SK-N-SH (cell line): Measurements from ENCODE around the gene CPZ. TPM values are rescaled to one million over a fixed set of nuclear protein-coding genes. Genes with fewer than 3 reads are reported as not detected.

ENCODE experiments used
- CTCF ChIA-PET: fragments of 300-600, 350-600 bp; formaldehyde crosslinking; extraction: SDS; loops from one replicate; lab custom pipeline; 2021; lab: Yijun Ruan, JAX
- POLR2A ChIA-PET: fragments of 350-600 bp; sonication (Branson Sonifier 250); formaldehyde crosslinking; extraction: SDS; loops from one replicate; lab custom pipeline; 2020; ENCODE audit warnings: antibody characterized with exemption, inconsistent platforms; lab: Yijun Ruan, JAX
- DNase-seq: peaks from one replicate; pipeline ENCODE4 v3.0.0; 2012
- H2AFZ ChIP-seq: fragments of 200-600 bp; sonication (generic); 2 replicates; pipeline ENCODE4 v1.8.1; 2016; ENCODE audit warnings: antibody characterized with exemption, mild to moderate bottlenecking, low read depth
- H3F3A ChIP-seq: fragments of 200-600 bp; sonication (generic); replicated peaks from 2 replicates; pipeline ENCODE3; 2016; ENCODE audit warnings: antibody characterized with exemption, mild to moderate bottlenecking; ENCODE audit not compliant: insufficient read depth
- H3K27ac ChIP-seq, 2 experiments: fragments of 200-500 bp in 1 of 2; fragments of 200-600 bp in 1 of 2; sonication (Bioruptor generic) in 1 of 2; sonication (generic), shearing (Covaris generic) in 1 of 2; 2 replicates each; pipeline versions ENCODE4 v1.5.1 to v1.6.1; 2014 to 2016; ENCODE audit warnings: low read depth in 2 of 2, inconsistent platforms in 1 of 2, low read length in 1 of 2, mild to moderate bottlenecking in 1 of 2, mixed read lengths in 1 of 2
- H3K27me3 ChIP-seq: fragments of 200-600 bp; sonication (generic), shearing (Covaris generic); 2 replicates; pipeline ENCODE4 v1.6.1; 2016; ENCODE audit warnings: mixed run types; ENCODE audit not compliant: insufficient read depth
- H3K36me3 ChIP-seq, 2 experiments: fragments of 200-500 bp in 1 of 2; fragments of 200-600 bp in 1 of 2; sonication (Bioruptor generic) in 1 of 2; sonication (generic) in 1 of 2; replicated peaks in 1 of 2; 2 replicates each; pipeline versions ENCODE3 to v1.5.1; 2014 to 2016; ENCODE audit warnings: low read length in 1 of 2, mild to moderate bottlenecking in 1 of 2; ENCODE audit not compliant: insufficient read depth in 2 of 2, control insufficient read depth in 1 of 2
- H3K4me1 ChIP-seq, 2 experiments: fragments of 200-500 bp in 1 of 2; fragments of 200-600 bp in 1 of 2; sonication (Bioruptor generic) in 1 of 2; sonication (generic), shearing (Covaris generic) in 1 of 2; 2 replicates each; pipeline versions ENCODE4 v1.5.1 to v1.6.1; 2014 to 2016; ENCODE audit warnings: low read depth in 1 of 2, low read length in 1 of 2, mixed run types in 1 of 2; ENCODE audit not compliant: insufficient read depth in 2 of 2, control insufficient read depth in 1 of 2
- H3K4me2 ChIP-seq: fragments of 200-600 bp; sonication (generic), shearing (Covaris generic); 2 replicates; pipeline ENCODE4 v1.6.1; 2017; ENCODE audit warnings: mixed run types
- H3K4me3 ChIP-seq, 2 experiments: fragments of 200-500 bp in 1 of 2; fragments of 200-600 bp in 1 of 2; sonication (Bioruptor generic) in 1 of 2; sonication (generic), shearing (Covaris generic) in 1 of 2; 2 replicates each; pipeline versions ENCODE4 v1.5.1 to v1.8.1; 2014 to 2016; ENCODE audit warnings: low read depth in 2 of 2, inconsistent platforms in 1 of 2, low read length in 1 of 2, mild to moderate bottlenecking in 1 of 2, mixed read lengths in 1 of 2, moderate library complexity in 1 of 2
- H3K79me2 ChIP-seq: fragments of 200-600 bp; sonication (generic); 2 replicates; pipeline ENCODE4 v1.8.1; 2017; ENCODE audit warnings: mild to moderate bottlenecking; ENCODE audit not compliant: insufficient read depth
- H3K9ac ChIP-seq: fragments of 200-600 bp; sonication (generic); 2 replicates; pipeline ENCODE4 v1.6.1; 2017; ENCODE audit warnings: mixed run types
- H3K9me2 ChIP-seq: fragments of 200-600 bp; sonication (generic); 2 replicates; pipeline ENCODE4 v1.6.1; 2017; ENCODE audit warnings: mixed run types
- H3K9me3 ChIP-seq: fragments of 200-600 bp; sonication (generic); 2 replicates; pipeline ENCODE4 v1.6.1; 2017; ENCODE audit warnings: mixed run types, mild to moderate bottlenecking, moderate library complexity
- H4K20me1 ChIP-seq: fragments of 200-600 bp; sonication (generic); 2 replicates; pipeline ENCODE4 v1.6.1; 2017; ENCODE audit warnings: mild to moderate bottlenecking, mixed run types; ENCODE audit not compliant: insufficient read depth
- EZH2phosphoT487 ChIP-seq: fragments of 200-600 bp; sonication (generic); IDR thresholded peaks from 2 replicates; pipeline ENCODE4 v1.6.1; 2017; ENCODE audit warnings: low read depth, mixed run types, mild to moderate bottlenecking, antibody characterized with exemption, moderate library complexity, borderline replicate concordance
- FOXJ3 ChIP-seq: sonication (generic); formaldehyde crosslinking; IDR thresholded peaks from 2 replicates; pipeline ENCODE4 v1.5.1; 2020; ENCODE audit warnings: mild to moderate bottlenecking, missing genetic modification reagents
- POLR2AphosphoS5 ChIP-seq: IDR thresholded peaks from 2 replicates; pipeline ENCODE4 v1.6.1; 2012; ENCODE audit warnings: low read depth, low read length
- RAD21 ChIP-seq: IDR thresholded peaks from 2 replicates; pipeline ENCODE4 v1.6.1; 2012; ENCODE audit warnings: mild to moderate bottlenecking, low read length
- SIN3A ChIP-seq: IDR thresholded peaks from 2 replicates; pipeline ENCODE4 v1.6.1; 2012; ENCODE audit warnings: low read depth, mild to moderate bottlenecking, low read length, moderate library complexity, borderline replicate concordance
- SMC3 ChIP-seq: IDR thresholded peaks from 2 replicates; pipeline ENCODE4 v1.6.1; 2012; ENCODE audit warnings: low read depth, low read length, improper control_type of control experiment
- TAF1 ChIP-seq: IDR thresholded peaks from 2 replicates; pipeline ENCODE4 v1.6.1; 2012; ENCODE audit warnings: low read depth, mild to moderate bottlenecking, low read length, moderate library complexity, borderline replicate concordance
- TCF12 ChIP-seq: IDR thresholded peaks from 2 replicates; pipeline ENCODE4 v1.4.0; 2012
- TEAD4 ChIP-seq: IDR thresholded peaks from 2 replicates; pipeline ENCODE4 v1.4.0; 2012; ENCODE audit warnings: mild to moderate bottlenecking, borderline replicate concordance; ENCODE audit not compliant: insufficient read depth
- YY1 ChIP-seq: IDR thresholded peaks from 2 replicates; pipeline ENCODE4 v1.4.0; 2012; ENCODE audit warnings: low read depth, mild to moderate bottlenecking
- WGBS: methylation state at CpG from one replicate; pipeline ENCODE4 v1.1.6; 2017; ENCODE audit warnings: low lambda C conversion rate; 5-methylcytosine and 5-hydroxymethylcytosine counted together
- polyA plus RNA-seq, 3 experiments: library from polyadenylated mRNA; depleted of rRNA; stranded (reverse); fragments of >200 nt; gene quantifications; 2 replicates each; pipeline ENCODE4 v1.2.3, GENCODE V29; 2012
- TF ChIP-seq, protein P1 (sequence below): IDR thresholded peaks from 2 replicates; pipeline ENCODE4 v1.4.0; 2012; ENCODE audit warnings: low read depth
- TF ChIP-seq, protein P2 (sequence below): fragments of 200-600 bp; sonication (generic); IDR thresholded peaks from 2 replicates; pipeline ENCODE4 v1.6.1; 2017; ENCODE audit warnings: antibody characterized with exemption, mild to moderate bottlenecking, moderate library complexity
- TF ChIP-seq, protein P3 (sequence below): fragments of 150-350 bp; IDR thresholded peaks from 2 replicates; pipeline ENCODE4 v1.6.1; 2017; ENCODE audit warnings: antibody characterized with exemption, low read length, low read depth, borderline replicate concordance

Gene CPZ
- polyA plus RNA-seq, 1 of the 3 experiments (the other 2 are of a cell fraction) = not detected

DNA sequence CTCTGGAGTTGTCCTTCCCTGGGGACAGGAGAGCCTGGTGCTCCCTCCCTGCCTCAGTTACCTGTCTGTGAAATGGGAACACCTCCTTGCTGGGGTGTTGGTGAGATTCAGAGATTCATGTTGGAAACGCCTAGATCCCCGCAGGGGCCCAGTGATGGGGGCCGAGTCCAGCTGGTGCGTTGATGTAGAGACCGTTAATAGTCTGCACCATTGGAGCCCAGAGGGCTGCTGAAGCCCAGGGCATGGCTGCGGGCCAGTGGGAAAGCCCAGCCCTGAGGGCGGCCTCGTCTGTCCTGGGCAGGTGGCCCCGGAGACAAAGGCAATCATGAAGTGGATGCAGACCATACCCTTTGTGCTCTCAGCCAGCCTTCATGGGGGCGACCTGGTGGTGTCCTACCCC lies 14.4 kb downstream of the CPZ start (continued):
- TF ChIP-seq TAF1 (no peak), POLR2AphosphoS5 (no peak), TEAD4 (no peak), FOXJ3 (no peak), YY1 (no peak), SMC3 (no peak), SIN3A (no peak), EZH2phosphoT487 (no peak), TCF12 (no peak)
- TF ChIP-seq, protein P1, sequence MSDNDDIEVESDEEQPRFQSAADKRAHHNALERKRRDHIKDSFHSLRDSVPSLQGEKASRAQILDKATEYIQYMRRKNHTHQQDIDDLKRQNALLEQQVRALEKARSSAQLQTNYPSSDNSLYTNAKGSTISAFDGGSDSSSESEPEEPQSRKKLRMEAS = no peak
- TF ChIP-seq, protein P2, sequence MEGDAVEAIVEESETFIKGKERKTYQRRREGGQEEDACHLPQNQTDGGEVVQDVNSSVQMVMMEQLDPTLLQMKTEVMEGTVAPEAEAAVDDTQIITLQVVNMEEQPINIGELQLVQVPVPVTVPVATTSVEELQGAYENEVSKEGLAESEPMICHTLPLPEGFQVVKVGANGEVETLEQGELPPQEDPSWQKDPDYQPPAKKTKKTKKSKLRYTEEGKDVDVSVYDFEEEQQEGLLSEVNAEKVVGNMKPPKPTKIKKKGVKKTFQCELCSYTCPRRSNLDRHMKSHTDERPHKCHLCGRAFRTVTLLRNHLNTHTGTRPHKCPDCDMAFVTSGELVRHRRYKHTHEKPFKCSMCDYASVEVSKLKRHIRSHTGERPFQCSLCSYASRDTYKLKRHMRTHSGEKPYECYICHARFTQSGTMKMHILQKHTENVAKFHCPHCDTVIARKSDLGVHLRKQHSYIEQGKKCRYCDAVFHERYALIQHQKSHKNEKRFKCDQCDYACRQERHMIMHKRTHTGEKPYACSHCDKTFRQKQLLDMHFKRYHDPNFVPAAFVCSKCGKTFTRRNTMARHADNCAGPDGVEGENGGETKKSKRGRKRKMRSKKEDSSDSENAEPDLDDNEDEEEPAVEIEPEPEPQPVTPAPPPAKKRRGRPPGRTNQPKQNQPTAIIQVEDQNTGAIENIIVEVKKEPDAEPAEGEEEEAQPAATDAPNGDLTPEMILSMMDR = no peak
- TF ChIP-seq, protein P3, sequence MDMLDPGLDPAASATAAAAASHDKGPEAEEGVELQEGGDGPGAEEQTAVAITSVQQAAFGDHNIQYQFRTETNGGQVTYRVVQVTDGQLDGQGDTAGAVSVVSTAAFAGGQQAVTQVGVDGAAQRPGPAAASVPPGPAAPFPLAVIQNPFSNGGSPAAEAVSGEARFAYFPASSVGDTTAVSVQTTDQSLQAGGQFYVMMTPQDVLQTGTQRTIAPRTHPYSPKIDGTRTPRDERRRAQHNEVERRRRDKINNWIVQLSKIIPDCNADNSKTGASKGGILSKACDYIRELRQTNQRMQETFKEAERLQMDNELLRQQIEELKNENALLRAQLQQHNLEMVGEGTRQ = no peak

DNA sequence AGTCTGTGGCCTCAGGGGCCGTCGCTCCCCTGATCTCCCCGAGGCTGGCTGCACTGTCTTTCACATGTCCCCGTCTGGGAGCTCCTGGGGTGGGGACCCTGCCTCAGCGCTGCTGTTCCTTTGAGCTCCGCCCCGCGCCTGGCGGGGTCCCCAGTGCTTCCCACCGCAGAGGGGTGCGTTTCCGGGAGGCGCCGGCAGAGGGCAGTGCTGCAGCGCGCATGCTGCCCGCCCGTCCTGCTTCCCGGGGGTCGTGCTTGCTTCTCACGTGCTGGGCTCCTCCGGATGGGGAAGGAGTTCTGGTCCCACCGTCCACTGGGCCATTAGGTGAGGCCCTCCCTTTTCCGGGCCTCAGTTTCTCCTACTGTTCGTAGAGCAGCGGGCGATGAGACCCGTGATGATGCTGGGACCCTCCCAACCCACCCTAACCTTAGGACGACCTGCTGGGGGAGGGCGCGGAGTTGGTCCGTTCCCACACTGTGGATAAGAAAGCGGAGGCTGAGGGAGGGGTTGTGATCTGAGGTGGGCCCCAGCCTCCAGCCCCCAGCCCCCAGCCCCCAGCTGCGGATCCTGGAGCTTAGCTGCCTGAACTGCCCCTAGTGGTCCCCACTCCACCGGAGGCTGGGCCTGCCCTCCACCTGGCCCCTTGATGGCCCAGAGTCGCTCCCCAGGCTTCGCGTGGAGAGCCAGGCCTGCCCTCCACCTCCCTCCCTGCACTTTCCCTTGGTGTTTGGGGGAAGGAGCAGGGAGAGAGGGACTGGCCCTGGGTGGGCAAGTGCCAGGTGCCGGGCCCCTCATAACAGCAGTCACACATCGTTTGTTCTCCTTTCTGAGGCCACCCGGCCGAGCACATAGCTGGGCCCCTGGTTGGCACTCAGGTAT lies 15.3 kb downstream of the CPZ start:
- 13% methylated on average over 20 of the region's 42 CpGs for WGBS

More for the DNA sequence above, 15.3 kb downstream of the CPZ start:
- Histone ChIP-seq H3K27ac (no peak overlapping the region), H3K4me3 (peak overlapping the region in 1 of 2 experiments; percentile 48; a peak in 1 of 4 replicates), H3K4me2 (no peak overlapping the region), H4K20me1 (no peaks in the 10 kb centered on the region), H3K9me3 (no peaks in the 10 kb centered on the region), H3K4me1 (peaks cover 0 to 10% of the 10 kb centered on the region in 2 experiments; a peak in 1 of 4 replicates), H3K27me3 (no peaks in the 10 kb centered on the region), H3F3A (no peaks in the 10 kb centered on the region), H2AFZ (no peak overlapping the region), H3K79me2 (no peaks in the 10 kb centered on the region), H3K9me2 (no peaks in the 10 kb centered on the region), H3K36me3 (no peaks in the 10 kb centered on the region), H3K9ac (no peak overlapping the region)
- peak; percentile 97 for DNase-seq
- ChIA-PET POLR2A (interaction anchor here (1.0 to 1.3 kb wide), 2 partner anchors 11 to 309 kb away, joined by 3 read pairs; no protein-coding TSS in a partner anchor), CTCF (interaction anchor here (0.5 to 7.8 kb wide), 52 partner anchors 10 to 321 kb away, joined by 3 to 89 read pairs (median 4); partner anchors contain the start of gene GPR78)
- TF ChIP-seq, protein P1 = no peak
- TF ChIP-seq SMC3 = peak; percentile 71
- TF ChIP-seq, protein P2 = peak; percentile 87
- TF ChIP-seq RAD21 = peak; percentile 84
